ENCODE measurements around the gene PAWR.
"Not testable (repeated sequence)": the region's sequence is repeated elsewhere in the genome, so short reads cannot be mapped to it uniquely, and the experiment has no call there.

Gene PAWR

GRCh38 chr12:79587368-79587767 lies 103.4 kb downstream of the PAWR start:
- DNase-seq: no peak

DNA sequence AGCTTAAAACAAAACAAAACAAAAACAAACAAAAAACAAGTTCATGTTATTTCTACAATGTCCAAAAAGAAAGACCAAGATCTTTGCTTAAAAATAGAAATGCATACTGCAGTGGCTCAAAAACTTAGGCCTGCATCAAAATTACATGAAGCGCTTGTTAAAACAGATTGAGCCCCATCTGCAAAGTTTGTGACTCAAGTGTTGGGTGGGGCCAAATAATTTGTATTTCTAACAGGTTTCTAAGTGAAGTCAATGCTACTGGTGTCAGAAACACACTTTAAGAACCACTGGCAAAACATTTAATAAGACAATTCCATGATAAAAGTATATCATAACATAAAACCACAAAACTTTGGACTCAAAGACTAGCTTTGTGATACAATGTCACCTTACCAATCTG lies 105.6 kb downstream of the PAWR start:
- no peak for DNase-seq

- DNase-seq: no peak
These were observed 116.9 kb downstream of the PAWR start for GRCh38 chr12:79573820-79574219.

DNA sequence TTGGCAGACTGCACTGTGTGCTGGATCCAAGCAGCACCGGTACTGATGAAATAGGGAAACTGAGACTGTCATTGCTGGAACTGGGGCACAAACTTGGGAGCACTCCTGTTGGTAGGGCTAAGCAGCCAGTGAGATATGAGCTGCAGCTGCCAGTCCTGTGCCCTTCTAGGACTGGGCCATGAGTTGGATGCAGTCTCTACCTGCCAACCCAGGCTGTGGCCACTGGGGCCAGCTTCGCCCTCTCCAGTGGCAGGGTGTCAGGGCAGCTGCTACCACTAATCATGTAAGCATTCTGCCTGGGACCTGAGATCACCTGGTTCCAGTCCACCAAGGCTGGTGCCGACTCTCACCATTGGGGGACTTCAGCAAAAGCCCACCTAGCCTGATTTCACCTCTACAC lies 121.1 kb downstream of the PAWR start:
- no peak for DNase-seq

DNA sequence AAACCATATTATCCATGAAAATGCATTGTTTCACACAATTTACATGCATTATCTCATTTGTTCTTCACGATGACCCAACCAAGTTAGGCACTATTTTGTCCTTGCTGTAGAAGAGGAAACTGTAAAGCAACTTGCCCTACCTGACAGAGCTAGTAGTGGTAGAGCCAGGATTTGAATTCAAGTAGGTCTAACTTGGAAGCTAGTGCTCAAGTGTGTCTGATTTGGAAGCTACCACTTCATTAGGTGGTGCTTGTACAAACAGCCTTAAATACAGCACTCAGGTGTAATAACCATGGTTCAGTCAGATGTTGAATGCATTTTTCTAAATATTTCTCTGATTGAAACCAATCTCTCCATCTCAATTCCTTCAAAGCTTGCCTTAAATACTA lies 123.6 kb downstream of the PAWR start:
- no peak for DNase-seq

DNA sequence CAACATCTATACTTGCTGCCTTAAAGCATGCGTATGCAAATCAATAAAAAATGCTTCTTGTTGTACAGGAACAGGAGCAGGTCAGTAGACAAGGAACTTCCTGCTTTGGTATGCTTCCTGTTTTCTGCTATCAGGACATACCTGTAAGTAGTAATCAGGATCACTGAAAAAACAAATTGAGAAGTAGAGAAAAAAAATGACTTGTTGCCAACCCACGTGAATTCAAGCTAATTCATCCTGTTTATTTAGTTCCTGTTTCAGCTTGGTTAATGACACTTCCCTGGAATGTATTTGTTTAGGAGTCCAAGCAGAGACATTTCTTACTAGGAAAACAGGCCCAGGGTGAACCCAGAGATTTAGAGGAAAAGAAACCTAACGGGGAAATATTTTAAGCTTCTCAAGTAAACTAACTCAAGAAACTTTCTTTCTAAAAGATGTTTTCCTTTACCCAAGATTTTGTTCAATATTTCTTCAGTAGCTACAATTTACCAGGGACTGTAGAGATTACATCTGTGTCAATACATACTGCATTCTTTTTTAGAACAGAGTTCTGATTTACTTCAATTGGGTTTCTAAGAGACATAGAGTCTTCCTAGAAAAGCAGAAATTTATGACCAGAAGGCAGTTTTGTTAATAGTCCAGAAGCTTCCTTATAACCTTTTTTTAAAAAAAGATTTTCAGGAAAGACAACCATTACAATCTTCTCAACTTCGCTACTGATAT lies 124.2 kb downstream of the PAWR start:
- no peak for DNase-seq

DNA sequence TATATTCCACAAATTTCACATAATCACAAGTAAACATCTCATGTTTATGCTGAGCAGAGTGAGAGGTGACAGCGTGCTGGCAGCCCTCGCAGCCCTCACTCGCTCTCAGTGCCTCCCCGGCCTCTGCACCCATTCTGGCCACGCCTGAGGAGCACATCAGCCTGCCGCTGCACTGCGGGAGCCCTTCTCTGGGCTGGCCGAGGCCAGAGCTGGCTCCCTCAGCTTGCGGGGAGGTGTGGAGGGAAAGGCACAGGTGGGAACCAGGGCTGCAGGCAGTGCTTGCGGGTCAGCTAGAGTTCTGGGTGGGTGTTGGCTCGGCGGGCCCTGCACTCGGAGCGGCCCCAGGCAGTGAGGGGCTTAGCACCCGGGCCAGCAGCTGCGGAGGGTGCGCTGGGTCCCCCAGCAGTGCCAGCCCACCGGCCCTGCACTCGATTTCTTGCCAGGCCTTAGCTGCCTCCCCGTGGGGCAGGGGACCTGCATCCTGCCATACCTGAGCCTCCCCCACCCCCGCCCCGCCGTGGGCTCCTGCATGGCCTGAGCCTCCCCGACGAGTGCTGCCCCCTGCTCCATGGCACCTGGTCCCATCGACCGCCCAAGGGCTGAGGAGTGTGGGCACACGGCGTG lies 125.9 kb downstream of the PAWR start:
- not testable (repeated sequence) for DNase-seq

- DNase-seq: no peak
These were observed 127.6 kb downstream of the PAWR start for GRCh38 chr12:79563021-79563740.

DNA sequence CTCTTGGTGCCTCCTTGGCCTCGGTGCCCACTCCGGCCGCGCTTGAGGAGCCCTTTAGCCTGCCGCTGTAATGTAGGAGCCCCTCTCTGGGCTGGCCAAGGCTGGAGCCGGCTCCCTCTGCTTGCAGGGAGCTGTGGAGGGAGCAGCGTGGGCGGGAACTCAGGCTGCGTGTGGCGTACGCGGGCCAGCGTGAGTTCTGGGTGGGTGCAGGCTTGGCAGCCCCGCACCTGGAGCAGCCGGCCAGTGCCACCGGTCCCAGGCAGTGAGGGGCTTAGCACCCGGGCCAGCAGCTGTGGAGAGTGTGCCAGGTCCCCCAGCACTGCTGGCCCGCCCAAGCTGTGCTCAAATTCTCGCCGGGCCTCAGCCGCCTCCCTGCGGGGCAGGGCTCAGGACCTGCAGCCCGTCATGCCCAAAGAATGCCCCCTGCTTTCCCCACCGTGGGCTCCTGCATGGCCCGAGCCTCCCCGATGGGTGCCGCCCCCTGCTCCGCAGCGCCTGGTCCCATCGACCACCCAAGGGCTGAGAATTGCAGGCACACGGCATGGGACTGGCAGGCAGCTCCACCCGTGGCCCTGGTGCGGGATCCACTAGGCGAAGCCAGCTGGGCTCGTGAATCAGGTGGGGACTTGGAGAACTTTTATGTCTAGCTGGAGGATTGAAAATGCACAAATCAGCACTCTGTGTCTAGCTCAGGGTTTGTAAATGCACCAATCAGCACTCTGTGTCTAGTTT lies 129.2 kb downstream of the PAWR start:
- no peak for DNase-seq

DNA sequence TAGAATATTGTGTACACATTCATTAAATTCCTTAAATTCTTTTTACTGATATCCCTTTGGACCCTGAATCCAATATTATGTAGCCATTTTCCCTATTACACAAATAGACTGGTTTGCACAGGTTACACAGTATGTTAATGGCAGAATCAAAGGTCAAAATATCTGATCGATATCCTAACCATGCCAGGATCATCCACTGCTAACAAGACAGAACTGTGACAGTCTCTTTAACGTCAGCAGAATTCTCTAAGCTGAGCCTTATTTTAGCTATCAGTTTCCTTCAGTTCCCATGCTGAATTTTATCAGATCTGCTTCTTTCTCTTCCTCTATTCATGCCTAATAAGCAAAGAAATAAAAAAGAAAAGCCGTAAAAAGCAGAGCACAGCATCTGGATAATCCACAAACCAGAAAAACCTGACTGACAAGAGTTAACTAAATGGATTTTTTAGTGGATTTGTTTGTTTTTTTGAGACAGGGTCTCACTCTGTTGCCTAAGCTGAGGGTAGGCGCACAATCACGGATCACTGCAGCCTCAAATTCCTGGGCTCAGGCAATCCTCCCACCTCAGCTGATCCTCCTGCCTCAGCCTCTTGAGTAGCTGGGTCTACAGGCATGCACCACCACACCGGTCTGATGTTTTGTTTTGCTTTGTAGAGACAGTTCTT lies 130.4 kb downstream of the PAWR start:
- no peak for DNase-seq

GRCh38 chr12:79559591-79559990 lies 131.2 kb downstream of the PAWR start:
- DNase-seq: no peak

DNA sequence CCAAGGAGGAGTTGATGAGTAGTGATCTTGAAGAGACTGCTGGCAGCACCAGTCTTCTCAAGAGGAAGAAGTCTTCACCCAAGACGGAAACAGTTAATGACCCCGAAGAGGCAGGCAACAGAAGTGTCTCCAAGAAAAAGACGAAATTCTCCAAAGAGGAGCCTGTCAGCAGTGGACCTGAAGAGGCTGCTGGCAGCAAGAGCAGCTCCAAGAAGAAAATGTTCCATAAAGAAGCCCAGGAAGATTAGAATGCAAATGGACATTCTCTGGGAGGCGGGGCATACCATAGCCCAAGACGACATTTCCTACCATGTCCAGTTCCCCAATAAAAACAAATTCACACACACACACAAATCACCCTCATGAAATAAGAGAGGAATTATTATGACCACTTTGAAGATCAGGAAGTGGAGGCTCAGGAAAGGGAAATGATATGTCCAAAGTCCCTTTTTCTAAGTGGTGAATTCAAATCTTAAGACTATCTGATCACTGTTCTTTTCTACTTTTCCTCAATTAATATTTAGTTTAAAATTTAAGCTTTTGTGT lies 131.8 kb downstream of the PAWR start:
- DNase-seq: no peak

- DNase-seq: no peak
These were observed 133.0 kb downstream of the PAWR start for GRCh38 chr12:79557690-79558315.

DNA sequence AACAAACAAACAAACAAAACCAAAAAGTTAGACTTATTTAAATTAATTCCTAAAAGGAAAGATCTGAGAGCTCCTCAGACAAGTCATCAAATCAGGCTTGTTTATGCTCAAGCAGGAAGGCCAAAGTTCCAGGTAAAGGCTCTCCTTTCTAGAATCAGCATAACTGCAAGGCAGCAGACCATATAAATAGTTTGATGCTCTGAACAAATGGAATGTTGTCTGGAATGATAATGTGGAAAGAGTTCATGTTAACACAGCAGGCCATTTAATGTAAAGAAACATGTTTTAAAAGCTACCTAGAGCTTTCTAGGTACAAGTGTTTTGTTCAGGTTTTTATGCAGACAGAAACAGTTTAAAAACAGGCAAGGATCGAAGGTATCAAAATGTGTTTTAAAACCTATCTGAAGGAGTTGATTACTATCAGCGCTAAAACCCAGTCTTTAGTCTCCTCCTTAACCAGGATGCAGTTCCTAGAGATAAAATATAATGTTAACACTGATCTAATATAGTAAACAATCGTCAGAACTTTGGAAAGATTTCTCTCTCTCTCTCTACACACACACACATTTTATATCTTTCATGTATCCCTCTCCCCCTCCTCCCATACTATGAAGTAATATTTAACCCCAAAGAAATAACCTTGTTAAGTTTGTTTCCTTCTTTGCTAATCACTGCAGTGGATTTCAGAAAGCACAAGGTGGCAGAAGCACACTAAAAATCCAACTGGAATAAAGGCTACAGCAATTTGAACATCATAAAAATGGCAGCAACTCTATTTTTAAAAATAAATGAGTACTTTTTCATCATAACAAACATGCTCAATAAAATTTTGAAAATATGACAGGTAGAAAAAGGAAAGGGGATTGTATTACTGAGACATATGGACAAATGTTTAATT lies 135.5 kb downstream of the PAWR start:
- DNase-seq: no peak

DNA sequence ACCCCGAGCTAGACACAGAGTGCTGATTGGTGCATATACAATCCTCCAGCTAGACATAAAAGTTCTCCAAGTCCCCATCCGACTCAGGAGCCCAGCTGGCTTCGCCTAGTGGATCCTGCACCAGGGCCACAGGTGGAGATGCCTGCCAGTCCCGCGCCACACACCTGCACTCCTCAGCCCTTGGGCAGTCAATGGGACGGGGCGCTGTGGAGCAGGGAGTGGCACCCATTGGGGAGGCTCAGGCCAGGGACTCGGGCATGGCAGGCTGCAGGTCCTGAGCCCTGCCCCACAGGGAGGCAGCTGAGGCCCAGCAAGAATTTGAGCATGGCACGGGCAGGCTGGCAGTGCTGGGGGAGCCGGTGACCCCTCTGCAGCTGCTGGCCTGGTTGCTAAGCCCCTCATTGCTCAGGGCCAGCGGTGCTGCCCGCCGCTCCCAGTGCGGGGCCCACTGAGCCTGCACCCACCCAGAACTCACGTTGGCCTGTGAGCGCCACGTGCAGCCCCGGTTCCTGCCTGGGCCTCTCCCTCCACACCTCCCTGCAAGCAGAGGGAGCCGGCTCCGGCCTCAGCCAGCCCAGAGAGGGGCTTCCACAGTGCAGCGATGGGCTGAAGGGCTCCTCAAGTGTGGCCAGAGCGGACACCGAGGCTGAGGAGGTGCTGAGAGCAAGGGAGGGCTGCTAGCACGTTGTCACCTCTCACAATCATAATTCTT lies 136.7 kb downstream of the PAWR start:
- no peak for DNase-seq

DNA sequence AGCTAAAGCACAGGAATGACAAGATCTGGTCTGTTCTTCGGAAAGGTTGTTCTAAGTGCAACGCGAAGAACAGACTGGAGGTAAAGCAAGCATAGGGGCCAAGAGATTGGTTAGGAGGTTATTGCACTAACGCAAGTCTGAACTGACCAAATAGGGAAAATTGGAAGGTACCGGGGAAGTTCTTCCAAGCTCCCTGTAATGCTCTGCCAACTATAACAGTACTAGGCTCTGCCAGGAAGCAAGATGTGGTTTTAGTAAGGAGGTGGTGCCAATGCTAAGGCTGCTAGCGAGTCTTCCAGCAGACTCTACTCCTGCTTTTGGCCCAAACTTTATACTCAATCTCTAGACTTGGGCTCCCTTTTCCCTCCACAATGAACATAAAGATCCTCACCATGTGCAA lies 138.6 kb downstream of the PAWR start:
- DNase-seq: no peak

GRCh38 chr12:79549531-79550271 lies 141.1 kb downstream of the PAWR start:
- DNase-seq: no peak

DNA sequence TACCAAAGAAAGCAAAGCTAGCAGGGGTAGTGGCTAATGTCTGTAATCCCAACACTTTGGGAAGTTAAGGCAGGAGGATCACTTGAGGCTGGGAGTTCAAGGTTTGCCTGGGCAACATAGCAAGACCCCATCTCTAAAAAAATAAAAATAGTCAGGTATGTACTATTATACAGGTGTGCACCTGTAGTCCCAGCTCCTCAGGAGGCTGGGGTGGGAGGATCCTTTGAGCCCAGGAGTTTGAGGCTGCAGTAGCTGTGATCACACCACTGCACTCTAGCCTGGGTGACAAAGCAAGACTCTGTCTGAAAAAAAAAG lies 142.2 kb downstream of the PAWR start:
- no peak for DNase-seq

DNA sequence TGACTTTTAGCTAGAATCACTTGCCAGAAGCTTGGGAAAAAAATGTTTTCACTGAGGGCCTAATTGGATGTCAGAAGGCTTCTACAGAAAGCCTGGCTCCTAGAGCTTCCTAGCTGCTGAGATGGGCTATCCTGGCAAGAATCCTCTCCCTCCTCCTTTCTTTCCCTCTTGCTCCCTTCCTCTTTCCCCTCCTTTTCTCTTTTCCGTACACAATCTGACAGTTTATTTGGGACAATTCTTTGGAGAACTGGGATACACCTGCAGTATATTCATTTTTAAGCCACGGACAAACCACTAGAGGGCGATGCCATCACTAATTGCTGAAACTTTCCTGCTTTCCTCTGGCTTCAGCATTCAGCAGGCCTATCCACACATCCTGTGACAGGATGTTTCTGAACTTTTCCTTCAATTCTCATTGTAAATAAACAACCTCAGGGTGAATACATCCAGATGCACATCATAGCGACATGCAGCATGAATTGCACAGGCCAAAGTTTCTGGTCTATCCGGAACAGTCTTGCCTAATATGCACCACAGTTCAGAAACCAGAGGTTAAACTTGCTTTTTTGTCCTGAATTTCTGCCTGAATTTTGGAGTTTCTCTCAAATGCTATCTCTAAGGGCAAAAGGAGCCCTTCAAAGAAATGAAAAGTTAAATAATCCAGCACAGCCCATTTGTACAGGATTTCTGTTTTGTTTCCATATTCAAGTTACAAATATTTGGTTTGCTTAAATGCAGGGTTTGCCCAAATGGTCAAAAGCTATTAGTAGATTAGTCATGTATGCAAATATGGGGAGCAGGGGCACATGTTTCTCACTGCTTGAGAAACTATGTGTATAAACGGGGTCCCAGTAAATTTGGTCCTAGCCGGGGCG lies 142.8 kb downstream of the PAWR start:
- no peak for DNase-seq
